HG03064 (cell line): ENCODE measurements around the gene KCNE2.
"Not testable (repeated sequence)": the region's sequence is repeated elsewhere in the genome, so short reads cannot be mapped to it uniquely, and the experiment has no call there.

Experiments
- ATAC-seq: cut with Tn5 transposase; IDR thresholded peaks from one replicate; pipeline ENCODE4 v1.9.1; 2021; ENCODE audit warnings: low read depth; ENCODE audit not compliant: unreplicated experiment

The KCNE2 gene

DNA sequence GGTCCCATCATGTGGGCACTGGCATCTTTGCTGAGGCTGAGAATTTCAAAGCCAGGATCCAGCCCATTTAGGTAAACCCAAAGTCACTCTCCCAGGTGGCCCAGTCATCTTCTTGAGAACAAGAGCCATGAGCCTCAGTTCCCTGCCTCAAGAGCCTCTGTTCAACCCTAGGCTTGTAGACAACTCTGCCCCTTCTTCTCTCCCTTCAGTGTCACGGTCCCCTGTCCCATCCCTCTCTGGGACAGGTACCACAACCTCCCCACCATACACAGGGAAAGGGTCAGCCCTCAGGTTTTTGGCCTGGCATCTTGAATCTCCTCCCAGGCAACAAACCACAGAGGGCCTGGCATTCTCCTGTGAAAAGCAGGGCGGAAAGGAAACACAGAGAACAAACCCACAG lies 41.9 kb downstream of the KCNE2 start:
- not testable (repeated sequence) for ATAC-seq

DNA sequence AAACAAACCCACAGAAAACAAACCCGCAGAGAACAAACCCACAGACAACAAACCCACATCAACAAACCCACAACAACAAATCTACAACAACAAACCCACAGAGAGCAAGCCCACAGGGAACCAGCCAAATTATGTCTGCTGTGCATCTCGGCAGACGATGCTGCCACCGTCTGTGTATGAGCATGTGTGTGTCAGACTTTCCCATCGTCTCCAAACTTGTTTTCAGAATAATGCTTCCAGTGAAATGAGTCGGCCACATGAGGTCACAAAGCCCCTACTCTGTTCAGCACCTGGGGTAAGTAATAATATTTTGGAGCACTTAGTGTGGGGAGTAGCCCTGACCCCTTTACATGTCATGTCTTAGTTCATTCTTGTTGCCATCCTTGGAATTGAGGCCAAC lies 42.3 kb downstream of the KCNE2 start:
- not testable (repeated sequence) for ATAC-seq

DNA sequence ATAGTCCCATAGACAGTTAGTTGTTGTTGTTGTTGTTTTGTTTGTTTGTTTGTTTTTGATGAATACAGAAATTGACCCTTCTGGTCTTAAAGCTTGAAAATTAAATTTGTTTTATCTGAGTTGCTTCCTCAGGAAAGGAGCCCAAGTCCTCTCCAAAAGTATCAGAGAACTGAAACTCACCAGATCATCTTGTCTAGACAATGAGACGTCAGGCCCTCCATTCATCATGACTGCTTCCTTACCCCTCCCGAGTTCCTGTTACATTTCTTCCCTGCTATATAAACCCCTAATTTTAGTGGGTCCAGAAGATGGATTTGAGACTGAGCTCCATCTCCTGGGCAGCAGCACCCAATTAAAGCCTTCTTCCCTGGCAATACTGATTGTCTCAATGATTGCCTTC lies 42.9 kb downstream of the KCNE2 start:
- ATAC-seq, result not testable (repeated sequence)

DNA sequence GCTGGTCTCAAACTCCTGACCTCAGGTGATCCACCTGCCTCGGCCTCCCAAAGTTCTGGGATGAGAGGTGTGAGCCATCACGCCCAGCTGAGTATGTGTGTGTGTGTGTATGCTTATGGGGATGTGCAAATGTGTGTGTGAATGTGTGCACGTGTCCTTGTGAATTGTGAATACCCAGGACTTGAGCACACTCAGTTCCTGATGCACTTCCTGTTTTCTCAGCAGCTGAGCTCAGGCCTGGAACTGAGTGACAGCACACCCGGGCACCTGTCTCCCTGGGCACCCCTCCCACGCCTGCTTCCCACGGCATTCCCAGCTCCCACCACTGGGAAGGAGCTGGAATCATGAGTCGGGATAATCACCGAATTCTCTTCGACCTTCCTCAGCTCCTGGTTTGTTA lies 43.5 kb downstream of the KCNE2 start:
- not testable (repeated sequence) for ATAC-seq

DNA sequence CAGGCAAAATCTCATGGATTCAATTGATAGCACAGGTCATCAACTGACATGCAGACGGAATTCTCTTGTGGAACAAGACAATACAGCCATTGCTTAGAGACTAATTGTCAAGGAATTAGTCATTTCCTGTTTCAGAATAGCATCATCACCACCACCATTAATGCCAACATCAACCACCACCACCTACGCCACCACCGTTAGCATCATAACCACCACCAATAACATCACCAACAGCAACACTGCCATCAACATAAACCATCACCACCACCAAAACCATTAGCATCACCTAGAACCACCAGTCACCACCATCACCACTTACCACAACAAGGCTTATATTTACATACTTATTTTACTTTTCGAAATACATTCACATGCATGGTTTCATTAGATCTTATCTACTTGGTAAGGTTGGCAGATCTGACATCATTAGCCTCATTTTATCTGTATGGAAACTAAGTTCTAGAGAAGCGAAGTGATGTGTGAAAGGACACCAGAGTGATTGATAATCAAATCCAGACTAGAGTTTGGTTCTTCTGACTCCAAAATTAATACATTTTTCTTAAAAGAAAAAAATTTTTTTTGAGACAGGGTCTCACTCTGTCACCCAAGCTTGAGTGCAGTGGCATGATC lies 53.8 kb downstream of the KCNE2 start:
- not testable (repeated sequence) for ATAC-seq
